ENCODE results near the gene CYP17A1.

DNA sequence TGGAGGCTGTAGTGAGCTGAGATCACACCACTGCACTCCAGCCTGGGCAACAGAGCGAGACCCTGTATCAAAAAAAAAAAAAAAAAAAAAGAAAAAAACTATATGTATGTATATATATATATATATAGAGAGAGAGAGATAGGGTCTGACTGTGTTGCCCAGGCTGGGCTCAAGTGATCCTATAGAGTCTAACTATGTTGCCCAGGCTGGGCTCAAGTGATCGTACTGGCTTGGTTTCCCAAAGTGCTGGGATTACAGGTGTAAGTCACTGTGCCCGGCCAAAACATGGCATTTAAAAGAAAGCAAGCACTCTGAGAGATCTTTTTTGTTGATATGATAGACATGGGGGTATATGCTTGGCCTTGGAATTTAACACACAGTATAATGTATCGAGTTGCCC, 20.0 kb downstream of the CYP17A1 start:
- TF ChIP-seq, protein P1, sequence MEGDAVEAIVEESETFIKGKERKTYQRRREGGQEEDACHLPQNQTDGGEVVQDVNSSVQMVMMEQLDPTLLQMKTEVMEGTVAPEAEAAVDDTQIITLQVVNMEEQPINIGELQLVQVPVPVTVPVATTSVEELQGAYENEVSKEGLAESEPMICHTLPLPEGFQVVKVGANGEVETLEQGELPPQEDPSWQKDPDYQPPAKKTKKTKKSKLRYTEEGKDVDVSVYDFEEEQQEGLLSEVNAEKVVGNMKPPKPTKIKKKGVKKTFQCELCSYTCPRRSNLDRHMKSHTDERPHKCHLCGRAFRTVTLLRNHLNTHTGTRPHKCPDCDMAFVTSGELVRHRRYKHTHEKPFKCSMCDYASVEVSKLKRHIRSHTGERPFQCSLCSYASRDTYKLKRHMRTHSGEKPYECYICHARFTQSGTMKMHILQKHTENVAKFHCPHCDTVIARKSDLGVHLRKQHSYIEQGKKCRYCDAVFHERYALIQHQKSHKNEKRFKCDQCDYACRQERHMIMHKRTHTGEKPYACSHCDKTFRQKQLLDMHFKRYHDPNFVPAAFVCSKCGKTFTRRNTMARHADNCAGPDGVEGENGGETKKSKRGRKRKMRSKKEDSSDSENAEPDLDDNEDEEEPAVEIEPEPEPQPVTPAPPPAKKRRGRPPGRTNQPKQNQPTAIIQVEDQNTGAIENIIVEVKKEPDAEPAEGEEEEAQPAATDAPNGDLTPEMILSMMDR (IDR thresholded peaks at IDR 0.05), result no peak
- TF ChIP-seq POLR2A (IDR thresholded peaks at IDR 0.05), result no peak
- no peak for TF ChIP-seq EP300 (IDR thresholded peaks at IDR 0.05)

Measured in ovary (tissue), 3 donors.